Keratinocyte (primary cell): ENCODE measurements around the gene LCE1E. TPM values are rescaled to one million over a fixed set of nuclear protein-coding genes. Genes with fewer than 3 reads are reported as not detected.
A peak's percentile ranks its signal among the peaks of the same experiment; 100 is the strongest.

Experiments used
- DNase-seq: peaks from one replicate; pipeline ENCODE4 v3.0.0-alpha.2; 2011; ENCODE audit warnings: low read depth, missing footprints, low spot score
- FAIRE-seq: peaks from 2 replicates; lab custom pipeline; 2011; peaks lifted over from hg19 to GRCh38; lab: Jason Lieb, UNC
- H2AFZ ChIP-seq: 2 replicates; pipeline ENCODE4 v1.6.0; 2012; ENCODE audit warnings: low read length, control low read depth, inconsistent platforms; ENCODE audit not compliant: control insufficient read depth
- H3K27ac ChIP-seq: 2 replicates; pipeline ENCODE4 v1.5.1; 2011; ENCODE audit warnings: low read length; ENCODE audit not compliant: control insufficient read depth, insufficient read depth
- H3K27me3 ChIP-seq: 3 replicates; pipeline ENCODE4 v1.6.0; 2011; ENCODE audit warnings: low read length; ENCODE audit not compliant: control insufficient read depth, insufficient read depth; ENCODE audit errors: extremely low read depth
- H3K36me3 ChIP-seq, 2 experiments: 2 replicates in 1 of 2; 3 replicates in 1 of 2; pipeline ENCODE4 v1.5.1; 2011; ENCODE audit warnings: low read length in 2 of 2, mild to moderate bottlenecking in 1 of 2; ENCODE audit not compliant: control insufficient read depth in 2 of 2, insufficient read depth in 2 of 2; ENCODE audit errors: extremely low read depth in 1 of 2
- H3K4me1 ChIP-seq: 3 replicates; pipeline ENCODE4 v1.5.1; 2011; ENCODE audit warnings: low read length; ENCODE audit not compliant: control insufficient read depth, insufficient read depth; ENCODE audit errors: extremely low read depth
- H3K4me2 ChIP-seq: 3 replicates; pipeline ENCODE4 v1.6.0; 2011; ENCODE audit warnings: low read depth, low read length; ENCODE audit not compliant: control insufficient read depth, insufficient read depth; ENCODE audit errors: extremely low read depth
- H3K4me3 ChIP-seq, 3 experiments: fragments of 200-600 bp in 1 of 3; sonication (generic) in 1 of 3; 2 replicates in 2 of 3; 3 replicates in 1 of 3; pipeline ENCODE4 v1.5.1; 2011 to 2016; ENCODE audit warnings: low read length in 3 of 3, mild to moderate bottlenecking in 3 of 3, control low read depth in 2 of 3, inconsistent platforms in 1 of 3, low read depth in 1 of 3, mixed read lengths in 1 of 3, mixed run types in 1 of 3, moderate library complexity in 1 of 3; ENCODE audit not compliant: control insufficient read depth in 2 of 3, insufficient read depth in 2 of 3; ENCODE audit errors: extremely low read depth in 1 of 3
- H3K79me2 ChIP-seq: 2 replicates; pipeline ENCODE4 v1.6.0; 2012; ENCODE audit warnings: low read length; ENCODE audit not compliant: control insufficient read depth, insufficient read depth
- H3K9ac ChIP-seq: 3 replicates; pipeline ENCODE4 v1.6.0; 2011; ENCODE audit warnings: low read length; ENCODE audit not compliant: control insufficient read depth, insufficient read depth; ENCODE audit errors: extremely low read depth
- H3K9me1 ChIP-seq: 3 replicates; pipeline ENCODE4 v1.6.0; 2011; ENCODE audit warnings: low read length; ENCODE audit not compliant: control insufficient read depth, insufficient read depth; ENCODE audit errors: extremely low read depth
- H3K9me3 ChIP-seq: 2 replicates; pipeline ENCODE4 v1.5.1; 2012; ENCODE audit warnings: low read depth, low read length; ENCODE audit not compliant: control insufficient read depth
- H4K20me1 ChIP-seq: 3 replicates; pipeline ENCODE4 v1.6.0; 2011; ENCODE audit warnings: low read length; ENCODE audit not compliant: control insufficient read depth, insufficient read depth; ENCODE audit errors: extremely low read depth
- CTCF ChIP-seq, 3 experiments: IDR thresholded peaks in 1 of 3; conservative IDR thresholded peaks in 1 of 3; optimal IDR thresholded peaks in 1 of 3; 2 replicates in 2 of 3; 3 replicates in 1 of 3; pipeline versions ENCODE3 to v1.5.1; 2011; ENCODE audit warnings: low read length in 3 of 3, mild to moderate bottlenecking in 3 of 3, moderate library complexity in 2 of 3, control low read depth in 1 of 3, inconsistent platforms in 1 of 3; ENCODE audit not compliant: insufficient read depth in 2 of 3; ENCODE audit errors: extremely low read depth in 1 of 3
- EZH2 ChIP-seq: IDR thresholded peaks from one replicate; pipeline ENCODE4 v1.6.1; 2012; ENCODE audit warnings: inconsistent platforms, mild to moderate bottlenecking, low read length, moderate library complexity
- dilution Hi-C: fragments of 300-500 bp; cut with MboI; formaldehyde crosslinking; loops from one replicate; pipeline ENCODE4 v1.7.0; 2020; ENCODE audit warnings: low sequenced_read_pairs; ENCODE audit not compliant: extremely low pct_ligation_motif_present
- polyA plus RNA-seq, 5 experiments: library from polyadenylated mRNA; depleted of rRNA in 3 of 5; stranded (reverse) in 3 of 5; stranded (forward) in 1 of 5; unstranded in 1 of 5; fragments of >200 nt; gene quantifications; 1 replicate in 1 of 5; 2 replicates in 3 of 5; 3 replicates in 1 of 5; pipeline versions ENCODE4 v1.2.1 to v1.2.3, GENCODE V29; 2011 to 2012; ENCODE audit warnings: missing spikeins in 2 of 5, low read depth in 1 of 5, low replicate concordance in 1 of 5

The LCE1E gene
- polyA plus RNA-seq, 1 donor (not counting 4 experiments of a cell fraction or from before 2014, with no cell fraction given): 1.0 TPM

GRCh38 chr1:152811050-152811449 lies 25.0 kb downstream of the LCE1E start:
- no peak for TF ChIP-seq EZH2
- Histone ChIP-seq H3K79me2 (no peaks in the 10 kb centered on the region), H3K9ac (no peak overlapping the region), H3K27me3 (no peaks in the 10 kb centered on the region), H3K4me1 (peaks cover 20% of the 10 kb centered on the region), H3K9me3 (no peaks in the 10 kb centered on the region), H3K4me2 (peak overlapping the region; percentile 25), H3K36me3 (no peaks in the 10 kb centered on the region), H3K4me3 (no peak overlapping the region), H3K27ac (no peak overlapping the region), H4K20me1 (no peaks in the 10 kb centered on the region), H3K9me1 (no peaks in the 10 kb centered on the region), H2AFZ (peak overlapping the region; percentile 24)
- DNase-seq (no peak), FAIRE-seq (peak; percentile 93)
- dilution Hi-C loops: no loop called here

GRCh38 chr1:152811671-152812070 lies 25.6 kb downstream of the LCE1E start, which contains the start of gene LCE1B:
LCE1B (plus strand) TSS chr1:152811971; CDS start chr1:152812447, 476 bp downstream.
- FAIRE-seq: peak; percentile 58

More at GRCh38 chr1:152811671-152812070, 25.6 kb downstream of the LCE1E start, which contains the start of gene LCE1B:
- H3K9me1 ChIP-seq: no peaks in the 10 kb centered on the region
- H3K27me3 ChIP-seq: no peaks in the 10 kb centered on the region
- H2AFZ ChIP-seq: peak within 1 kb of the TSS; percentile 24
- H3K9ac ChIP-seq: no peak within 1 kb of the TSS
- dilution Hi-C loops: no loop called here
- no peak within 1 kb of the TSS for H3K4me3 ChIP-seq
- H3K9me3 ChIP-seq: no peaks in the 10 kb centered on the region
- H3K27ac ChIP-seq: no peak within 1 kb of the TSS
- no peak for DNase-seq
- no peaks in the 10 kb centered on the region for H4K20me1 ChIP-seq
- H3K79me2 ChIP-seq: no peaks in the 10 kb centered on the region
- TF ChIP-seq CTCF (optimal IDR thresholded peaks at IDR 0.05 in 1 of 3, IDR thresholded peaks at IDR 0.05 in 1 of 3, conservative IDR thresholded peaks at IDR 0.05 in 1 of 3; ENCODE audit: extremely low read depth in 1 of 3, insufficient read depth in 2 of 3, low read length in 3 of 3): no peak
- TF ChIP-seq EZH2: no peak
- H3K4me2 ChIP-seq: peak within 1 kb of the TSS; percentile 25
- no peaks in the 10 kb centered on the region for H3K36me3 ChIP-seq
- peaks cover 14% of the 10 kb centered on the region for H3K4me1 ChIP-seq
